GM18502 (cell line): ENCODE measurements around the gene PANK2.
"Not testable (repeated sequence)": the region's sequence is repeated elsewhere in the genome, so short reads cannot be mapped to it uniquely, and the experiment has no call there.

Source experiments
- ATAC-seq: cut with Tn5 transposase; IDR thresholded peaks from one replicate; pipeline ENCODE4 v1.9.1; 2021; ENCODE audit warnings: mild to moderate bottlenecking; ENCODE audit not compliant: unreplicated experiment, poor library complexity

The PANK2 gene

GRCh38 chr20:3972631-3973030 is 83.4 kb downstream of the PANK2 start:
- not testable (repeated sequence) for ATAC-seq

- ATAC-seq: no peak
Measured at GRCh38 chr20:3973705-3974104, 84.5 kb downstream of the PANK2 start.

GRCh38 chr20:3976511-3976910 is 87.3 kb downstream of the PANK2 start:
- no peak for ATAC-seq
